GM12892 (cell line): ENCODE data around the gene KANSL1L.

ENCODE experiments used
- POLR2A ChIP-seq: IDR thresholded peaks from 2 replicates; pipeline ENCODE4 v1.6.1; 2011; ENCODE audit warnings: low read depth, low read length, control low read depth
- POLR2AphosphoS5 ChIP-seq: IDR thresholded peaks from 2 replicates; pipeline ENCODE4 v1.6.1; 2011; ENCODE audit warnings: low read depth, low read length, control low read depth

- TF ChIP-seq POLR2A = no peak
- no peak for TF ChIP-seq POLR2AphosphoS5
These were observed 39.0 kb upstream of the KANSL1L start for GRCh38 chr2:210210185-210210584.
